ENCODE data around the gene FAF1. TPM values are rescaled to one million over a fixed set of nuclear protein-coding genes. Genes with fewer than 3 reads are reported as not detected.
A peak's percentile ranks its signal among the peaks of the same experiment; 100 is the strongest.
"Not testable (repeated sequence)": the region's sequence is repeated elsewhere in the genome, so short reads cannot be mapped to it uniquely, and the experiment has no call there.

FAF1 gene
- total RNA-seq, 4 donors from 2014 or later: 36.9 to 77.6 (median 48.3) TPM

DNA sequence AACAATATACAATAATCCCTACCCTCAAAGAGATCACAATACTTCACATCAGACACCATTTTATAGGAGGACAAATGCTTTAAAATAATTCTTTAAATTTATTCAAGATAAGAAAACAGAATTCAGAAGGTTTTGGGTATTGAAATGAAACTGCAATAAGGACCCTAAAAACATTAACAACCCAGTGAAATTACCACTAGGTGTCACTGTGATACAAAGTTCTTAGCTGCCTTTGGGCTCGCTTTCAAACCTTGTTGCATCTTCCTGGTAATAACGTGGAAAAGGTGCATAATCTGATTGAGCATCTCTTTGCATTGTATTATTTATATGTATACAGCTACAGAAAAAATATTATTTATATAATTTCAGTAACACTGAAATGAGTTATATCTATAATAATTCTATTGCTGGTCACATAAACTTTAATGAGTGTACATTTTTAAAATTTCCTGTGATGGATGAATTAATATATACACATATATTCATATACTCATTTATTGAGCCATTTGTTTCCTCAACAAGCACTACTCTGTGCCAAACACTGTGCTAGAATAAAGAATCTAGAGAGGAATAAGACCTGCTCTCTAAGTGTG is 185.2 kb downstream of the FAF1 start:
- H3K36me3 ChIP-seq: no peaks in the 10 kb centered on the region
- TF ChIP-seq, protein P1, sequence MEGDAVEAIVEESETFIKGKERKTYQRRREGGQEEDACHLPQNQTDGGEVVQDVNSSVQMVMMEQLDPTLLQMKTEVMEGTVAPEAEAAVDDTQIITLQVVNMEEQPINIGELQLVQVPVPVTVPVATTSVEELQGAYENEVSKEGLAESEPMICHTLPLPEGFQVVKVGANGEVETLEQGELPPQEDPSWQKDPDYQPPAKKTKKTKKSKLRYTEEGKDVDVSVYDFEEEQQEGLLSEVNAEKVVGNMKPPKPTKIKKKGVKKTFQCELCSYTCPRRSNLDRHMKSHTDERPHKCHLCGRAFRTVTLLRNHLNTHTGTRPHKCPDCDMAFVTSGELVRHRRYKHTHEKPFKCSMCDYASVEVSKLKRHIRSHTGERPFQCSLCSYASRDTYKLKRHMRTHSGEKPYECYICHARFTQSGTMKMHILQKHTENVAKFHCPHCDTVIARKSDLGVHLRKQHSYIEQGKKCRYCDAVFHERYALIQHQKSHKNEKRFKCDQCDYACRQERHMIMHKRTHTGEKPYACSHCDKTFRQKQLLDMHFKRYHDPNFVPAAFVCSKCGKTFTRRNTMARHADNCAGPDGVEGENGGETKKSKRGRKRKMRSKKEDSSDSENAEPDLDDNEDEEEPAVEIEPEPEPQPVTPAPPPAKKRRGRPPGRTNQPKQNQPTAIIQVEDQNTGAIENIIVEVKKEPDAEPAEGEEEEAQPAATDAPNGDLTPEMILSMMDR (IDR thresholded peaks at IDR 0.05): peak; percentile 41 to 79 (median 74)
- TF ChIP-seq POLR2A (IDR thresholded peaks at IDR 0.05): no peak
- no peak overlapping the region for H3K4me3 ChIP-seq
- H3K27ac ChIP-seq: no peak overlapping the region
- no peaks in the 10 kb centered on the region for H3K9me3 ChIP-seq
- H3K27me3 ChIP-seq: no peaks in the 10 kb centered on the region
- H3K4me1 ChIP-seq: peaks cover 0 to 3% (median 0%) of the 10 kb centered on the region in 4 donors
- no peak for DNase-seq

DNA sequence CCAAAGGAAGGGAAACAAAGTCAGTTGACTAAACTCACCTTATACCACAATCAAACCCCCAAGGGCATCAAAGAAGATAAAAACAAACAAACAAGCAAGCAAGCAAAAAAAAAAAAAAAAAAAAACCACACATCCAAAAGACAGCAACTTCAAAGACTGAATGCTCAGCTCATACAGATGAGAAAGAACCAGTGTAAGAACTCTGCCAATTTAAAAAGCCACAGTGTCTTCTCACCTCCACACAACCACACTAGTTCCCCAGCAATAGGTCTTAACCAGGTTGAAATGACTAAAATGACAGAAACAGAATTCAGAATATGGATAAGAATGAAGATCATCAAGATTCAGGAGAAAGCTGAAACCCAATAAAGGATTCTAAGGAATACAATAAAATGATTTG is 193.4 kb downstream of the FAF1 start:
- H3K4me3 ChIP-seq: no peak overlapping the region

DNA sequence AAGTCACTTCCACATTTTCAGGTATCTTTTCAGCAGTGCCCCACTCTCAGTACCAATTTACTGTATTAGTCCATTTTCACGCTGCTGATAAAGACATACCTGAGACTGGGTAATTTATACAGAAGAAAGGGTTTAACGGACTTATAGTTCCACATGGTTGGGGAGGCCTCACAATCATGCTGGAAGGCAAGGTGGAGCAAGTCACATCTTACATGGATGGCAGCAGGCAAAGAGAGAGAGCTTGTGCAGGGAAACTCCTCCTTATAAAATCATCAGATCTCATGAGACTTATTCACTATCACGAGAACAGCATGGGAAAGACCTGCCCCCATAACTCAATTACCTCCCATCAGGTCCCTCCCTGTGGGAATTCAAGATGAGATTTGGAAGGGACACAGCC is 203.5 kb downstream of the FAF1 start:
- H3K27me3 ChIP-seq, H3K4me1 ChIP-seq, H3K4me3 ChIP-seq, H3K36me3 ChIP-seq, DNase-seq, H3K27ac ChIP-seq, H3K9me3 ChIP-seq: not testable (repeated sequence)

More for the DNA sequence above, 193.4 kb downstream of the FAF1 start:
- Histone ChIP-seq H3K9me3 (no peaks in the 10 kb centered on the region), H3K27me3 (no peaks in the 10 kb centered on the region), H3K4me1 (no peaks in the 10 kb centered on the region), H3K36me3 (peaks cover 0 to 4% (median 0%) of the 10 kb centered on the region in 3 donors), H3K27ac (no peak overlapping the region)
- DNase-seq: no peak
- TF ChIP-seq, protein P1 (IDR thresholded peaks at IDR 0.05): no peak
- TF ChIP-seq POLR2A (IDR thresholded peaks at IDR 0.05): no peak

DNA sequence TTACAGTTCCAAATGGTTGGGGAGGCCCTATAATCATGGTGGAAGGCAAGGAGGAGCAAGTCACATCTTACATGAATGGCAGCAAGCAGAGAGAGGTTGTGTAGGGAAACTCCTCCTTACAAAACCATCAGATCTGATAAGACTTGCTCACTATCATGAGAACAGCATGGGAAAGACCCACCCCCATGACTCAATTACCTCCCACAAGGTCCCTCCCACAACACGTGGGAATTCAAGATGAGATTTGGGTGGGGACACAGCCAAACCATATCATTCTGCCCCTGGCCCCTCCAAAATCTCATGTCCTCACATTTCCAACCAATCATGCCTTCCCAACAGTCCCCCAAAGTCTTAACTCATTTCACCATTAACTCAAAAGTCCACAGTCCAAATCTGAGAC is 205.3 kb downstream of the FAF1 start:
- H3K4me3 ChIP-seq: not testable (repeated sequence)

DNA sequence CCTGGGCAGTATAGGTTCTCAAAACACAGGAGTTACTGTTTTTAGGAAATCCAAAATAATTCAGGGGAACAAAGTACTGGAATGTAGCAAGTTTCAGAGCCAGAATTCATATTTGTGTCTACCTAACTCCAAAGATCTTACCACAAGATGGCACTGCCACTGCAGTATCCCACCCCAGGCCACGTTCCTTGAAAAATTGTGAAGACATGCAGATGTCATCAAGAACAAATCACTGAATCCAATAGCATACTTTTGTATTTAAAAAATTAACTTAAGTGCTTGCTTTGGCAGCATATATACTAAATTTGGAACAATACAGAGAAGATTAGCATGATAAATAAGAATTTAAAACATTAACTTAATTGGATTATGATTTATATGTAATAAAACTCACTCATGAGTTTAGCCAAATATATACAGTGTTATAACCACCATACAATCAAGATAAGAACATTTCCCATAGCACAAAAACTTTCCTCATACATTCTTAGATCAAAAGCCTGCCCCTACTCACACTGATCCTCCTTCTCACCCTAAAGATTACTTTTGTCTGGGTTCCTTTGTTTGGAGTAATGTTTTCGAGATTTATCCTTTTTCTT is 209.9 kb downstream of the FAF1 start:
- no peak for TF ChIP-seq POLR2A (IDR thresholded peaks at IDR 0.05)
- TF ChIP-seq, protein P1 (IDR thresholded peaks at IDR 0.05): peak in 4 of 6 experiments; percentile 13 to 34 (median 29)
- Histone ChIP-seq H3K36me3 (no peaks in the 10 kb centered on the region), H3K4me3 (no peak overlapping the region), H3K9me3 (no peaks in the 10 kb centered on the region), H3K27ac (no peak overlapping the region), H3K4me1 (no peaks in the 10 kb centered on the region), H3K27me3 (no peaks in the 10 kb centered on the region)
- DNase-seq: no peak

More for the DNA sequence above, 205.3 kb downstream of the FAF1 start:
- DNase-seq, H3K36me3 ChIP-seq, H3K27ac ChIP-seq, H3K4me1 ChIP-seq, H3K27me3 ChIP-seq, H3K9me3 ChIP-seq: not testable (repeated sequence)

DNA sequence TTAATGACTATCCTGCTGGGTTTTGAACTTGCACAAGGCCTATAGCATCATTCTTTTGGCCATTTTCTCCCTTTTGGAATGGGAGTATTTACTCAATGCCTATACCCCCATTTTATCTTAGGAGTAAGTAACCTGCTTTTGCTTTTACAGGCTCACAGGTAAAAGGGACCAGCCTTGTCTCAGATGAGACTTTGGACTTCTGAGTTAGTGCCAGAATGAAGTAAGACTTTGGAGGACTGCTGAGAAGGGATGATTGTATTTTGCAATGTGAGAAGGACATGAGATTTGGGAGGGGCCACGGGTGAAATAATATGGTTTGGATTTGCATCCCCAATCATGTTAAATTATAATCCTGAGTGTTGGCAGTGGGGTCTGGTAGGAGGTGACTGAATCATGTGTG is 212.7 kb downstream of the FAF1 start:
- Histone ChIP-seq H3K4me3 (no peak overlapping the region), H3K36me3 (peaks cover 0 to 18% (median 0%) of the 10 kb centered on the region in 3 donors), H3K27me3 (no peaks in the 10 kb centered on the region), H3K4me1 (no peaks in the 10 kb centered on the region), H3K27ac (no peak overlapping the region), H3K9me3 (no peaks in the 10 kb centered on the region)
- TF ChIP-seq POLR2A (IDR thresholded peaks at IDR 0.05): no peak
- TF ChIP-seq, protein P1 (IDR thresholded peaks at IDR 0.05): no peak
- no peak for DNase-seq
